GM12878 (cell line): ENCODE results near the gene C17orf58. TPM values are rescaled to one million over a fixed set of nuclear protein-coding genes. Genes with fewer than 3 reads are reported as not detected.

Experiments used
- ATAC-seq: fragments of 200-7000 bp; cut with Tn5 transposase; 3 replicates; pipeline ENCODE4 v1.9.1; 2020; ENCODE audit warnings: mild to moderate bottlenecking, moderate library complexity
- BruUV-seq: library from RNA; stranded (reverse); fragments of 400-500 nt; replicated peaks from 2 replicates; lab custom pipeline; 2021; lab: Mats Ljungman, UMichigan
- CTCF ChIA-PET: fragments of 300-600 bp; sonication (Branson Sonifier 250); formaldehyde crosslinking; extraction: SDS; loops from one replicate; lab custom pipeline; 2021; ENCODE audit warnings: inconsistent platforms; lab: Yijun Ruan, JAX
- POLR2A ChIA-PET: fragments of 350-600 bp; formaldehyde crosslinking; extraction: SDS; loops from one replicate; lab custom pipeline; 2021; ENCODE audit warnings: inconsistent platforms; lab: Charles Lee
- RAD21 ChIA-PET: fragments of 300-600 bp; sonication (Branson Sonifier 250); formaldehyde crosslinking; loops from one replicate; lab custom pipeline; 2023; ENCODE audit warnings: antibody characterized with exemption; ENCODE audit not compliant: unreplicated experiment; lab: Charles Lee
- SMC1A ChIA-PET: fragments of 300-600 bp; sonication (Branson Sonifier 250); formaldehyde crosslinking; loops from one replicate; lab custom pipeline; 2023; ENCODE audit not compliant: unreplicated experiment, uncharacterized antibody; lab: Charles Lee
- DNase-seq: peaks from one replicate; pipeline ENCODE4 v3.0.0-alpha.2; 2011; ENCODE audit warnings: low read depth, low spot score
- FAIRE-seq: peaks from 3 replicates; lab custom pipeline; 2011; peaks lifted over from hg19 to GRCh38; lab: Jason Lieb, UNC
- H2AFZ ChIP-seq: 2 replicates; pipeline ENCODE4 v1.6.0; 2011; ENCODE audit warnings: low read depth, low read length, control low read depth; ENCODE audit not compliant: control insufficient read depth
- H3K27ac ChIP-seq: 2 replicates; pipeline ENCODE4 v1.5.1; 2011; ENCODE audit warnings: control low read depth; ENCODE audit not compliant: control insufficient read depth, insufficient read depth
- H3K27me3 ChIP-seq, 2 experiments: replicated peaks in 1 of 2; 2 replicates each; pipeline versions ENCODE4 v1.6.0 to v1.6.1; 2011; ENCODE audit warnings: low read length in 1 of 2; ENCODE audit not compliant: control insufficient read depth in 2 of 2, insufficient read depth in 2 of 2
- H3K36me3 ChIP-seq, 2 experiments: 2 replicates each; pipeline ENCODE4 v1.5.1; 2011; ENCODE audit warnings: low read length in 1 of 2; ENCODE audit not compliant: control insufficient read depth in 2 of 2, insufficient read depth in 2 of 2
- H3K4me1 ChIP-seq: 2 replicates; pipeline ENCODE4 v1.6.1; 2011; ENCODE audit warnings: mild to moderate bottlenecking, low read length, moderate library complexity, mixed read lengths; ENCODE audit not compliant: control insufficient read depth, insufficient read depth
- H3K4me2 ChIP-seq: 2 replicates; pipeline ENCODE4 v1.6.0; 2011; ENCODE audit warnings: control low read depth; ENCODE audit not compliant: control insufficient read depth, insufficient read depth
- H3K4me3 ChIP-seq: fragments of 200-600 bp; sonication (generic); 2 replicates; pipeline ENCODE4 v1.5.1; 2016
- H3K79me2 ChIP-seq: 2 replicates; pipeline ENCODE4 v1.6.0; 2011; ENCODE audit warnings: low read length; ENCODE audit not compliant: control insufficient read depth, insufficient read depth
- H3K9ac ChIP-seq: 2 replicates; pipeline ENCODE4 v1.8.0; 2011; ENCODE audit warnings: low read length, control low read depth, mixed read lengths; ENCODE audit not compliant: control insufficient read depth, insufficient read depth
- H3K9me3 ChIP-seq: replicated peaks from 3 replicates; pipeline ENCODE4 v1.5.1; 2011; ENCODE audit warnings: mild to moderate bottlenecking, low read length; ENCODE audit not compliant: control insufficient read depth, insufficient read depth
- H4K20me1 ChIP-seq: 2 replicates; pipeline ENCODE4 v1.6.0; 2011; ENCODE audit not compliant: control insufficient read depth, insufficient read depth
- HCFC1 ChIP-seq: fragments of 150-350 bp; IDR thresholded peaks from 2 replicates; pipeline ENCODE4 v1.6.1; 2014; ENCODE audit warnings: low read length
- HDAC2 ChIP-seq: fragments of 200-600 bp; sonication (generic); IDR thresholded peaks from 2 replicates; pipeline ENCODE4 v1.6.1; 2017
- RELB ChIP-seq: fragments of 450-650 bp; IDR thresholded peaks from 2 replicates; pipeline ENCODE4 v1.6.1; 2017; ENCODE audit warnings: low read depth, mild to moderate bottlenecking, moderate library complexity
- RUNX3 ChIP-seq: IDR thresholded peaks from 2 replicates; pipeline ENCODE4 v1.6.1; 2012; ENCODE audit warnings: low read length, inconsistent platforms
- SIN3A ChIP-seq: IDR thresholded peaks from 2 replicates; pipeline ENCODE4 v1.6.1; 2012; ENCODE audit warnings: low read depth, low read length, improper control_type of control experiment
- SIX5 ChIP-seq: IDR thresholded peaks from 2 replicates; pipeline ENCODE4 v1.6.1; 2011; ENCODE audit warnings: mild to moderate bottlenecking, low read depth, low read length, moderate library complexity; ENCODE audit not compliant: severe bottlenecking
- WGBS: methylation state at CpG from one replicate; pipeline ENCODE4 v1.1.6; 2016; ENCODE audit warnings: low lambda C conversion rate; ENCODE audit not compliant: insufficient replicate concordance, insufficient coverage; ENCODE audit errors: missing lambda C conversion rate; 5-methylcytosine and 5-hydroxymethylcytosine counted together
- in situ Hi-C: fragments of 300-500 bp; cut with MboI; formaldehyde crosslinking; loops from 9 replicates; pipeline ENCODE4 v1.14.3; 2018; ENCODE audit warnings: mixed read lengths
- intact Hi-C: fragments of 100-400 bp; cut with micrococcal nuclease; formaldehyde crosslinking; loops from one replicate; pipeline ENCODE4 v1.14.2; 2022; ENCODE audit not compliant: unreplicated experiment
- polyA plus RNA-seq, 11 experiments: library from polyadenylated mRNA; depleted of rRNA in 4 of 11; unstranded in 6 of 11; stranded (reverse) in 5 of 11; fragments of >200 nt; fragmentation: Nextera tagmentation in 4 of 11; fragmentation: Illumina TruSeq in 1 of 11; extraction: Ambion mirVana in 4 of 11; extraction: Trizol in 1 of 11; gene quantifications; 1 replicate in 1 of 11; 2 replicates in 10 of 11; pipeline versions ENCODE4 v1.2.1 to v1.2.3, GENCODE V29; 2011 to 2016; ENCODE audit warnings: inconsistent platforms in 2 of 11, missing spikeins in 2 of 11, low read depth in 1 of 11
- total RNA-seq, 4 experiments: library from RNA; depleted of rRNA in 3 of 4; stranded (reverse); fragments of >200 nt in 3 of 4; fragmentation: Illumina TruSeq in 1 of 4; extraction: Trizol in 1 of 4; gene quantifications; 2 replicates each; pipeline versions ENCODE4 v1.2.1 to v1.2.3, GENCODE V29; 2013 to 2021

C17orf58 gene
- total and polyA plus RNA-seq, 10 of the 15 experiments (the other 5 are each of a cell fraction or from before 2014, with no cell fraction given) = 3.3 to 12.3 (median 6.2) TPM

- no peak overlapping the region for H3K27ac ChIP-seq
- H4K20me1 ChIP-seq = no peaks in the 10 kb centered on the region
- under 1% methylated on average over 13 of the region's 27 CpGs for WGBS
- H2AFZ ChIP-seq = peak overlapping the region; percentile 72
- H3K36me3 ChIP-seq = peaks cover 4 to 16% of the 10 kb centered on the region in 2 experiments
- H3K4me2 ChIP-seq = peak overlapping the region; percentile 69
- SMC1A ChIA-PET = interaction anchor here (1.1 to 2.0 kb wide), 4 partner anchors 15 to 424 kb away, joined by 4 to 8 read pairs (median 5); no protein-coding TSS in a partner anchor
- CTCF ChIA-PET = interaction anchor here (1.0 kb wide), 1 partner anchor 25 kb away, joined by 3 read pairs; no protein-coding TSS in a partner anchor
- BruUV-seq = no TSS peak
- RAD21 ChIA-PET = interaction anchor here (2.4 kb wide), 1 partner anchor 15 kb away, joined by 10 read pairs; no protein-coding TSS in a partner anchor
- peaks cover 36% of the 10 kb centered on the region for H3K79me2 ChIP-seq
- ATAC-seq (peak; percentile 92), FAIRE-seq (peak; percentile 78), DNase-seq (no peak)
- peak overlapping the region; percentile 35 for H3K9ac ChIP-seq
- in situ Hi-C loops (no loop called here), intact Hi-C loops (loop anchor here (2.0 kb wide), 1 partner anchor 14 kb away; no protein-coding TSS in a partner anchor)
- H3K4me3 ChIP-seq = 0 out of 2 replicates have a peak overlapping the region, but pooled peaks have one; percentile 28
- no peaks in the 10 kb centered on the region for H3K27me3 ChIP-seq
- POLR2A ChIA-PET = interaction anchor here (0.6 to 2.2 kb wide), 4 partner anchors 16 to 403 kb away, joined by 3 to 12 read pairs (median 4); no protein-coding TSS in a partner anchor
- TF ChIP-seq SIN3A = no peak
- TF ChIP-seq SIX5 = peak; percentile 62
- TF ChIP-seq HDAC2 = no peak
- peak; percentile 23; the same call in 1 of the 2 replicates for TF ChIP-seq RUNX3
- TF ChIP-seq HCFC1 = peak; percentile 72
- TF ChIP-seq RELB = 0 out of 2 replicates have a peak, but pooled peaks have one; percentile 11
- no peaks in the 10 kb centered on the region; the same call in 2 of the 3 replicates for H3K9me3 ChIP-seq
- H3K4me1 ChIP-seq = peaks cover 9% of the 10 kb centered on the region; the same call in 1 of the 2 replicates
These were observed 38.9 kb upstream of the C17orf58 start for GRCh38 chr17:68035131-68035522.
